ENCODE measurements around the gene MVB12B. TPM values are rescaled to one million over a fixed set of nuclear protein-coding genes. Genes with fewer than 3 reads are reported as not detected.

Gene MVB12B
- total RNA-seq, 1 donor from 2014 or later = 1.0 TPM

DNA sequence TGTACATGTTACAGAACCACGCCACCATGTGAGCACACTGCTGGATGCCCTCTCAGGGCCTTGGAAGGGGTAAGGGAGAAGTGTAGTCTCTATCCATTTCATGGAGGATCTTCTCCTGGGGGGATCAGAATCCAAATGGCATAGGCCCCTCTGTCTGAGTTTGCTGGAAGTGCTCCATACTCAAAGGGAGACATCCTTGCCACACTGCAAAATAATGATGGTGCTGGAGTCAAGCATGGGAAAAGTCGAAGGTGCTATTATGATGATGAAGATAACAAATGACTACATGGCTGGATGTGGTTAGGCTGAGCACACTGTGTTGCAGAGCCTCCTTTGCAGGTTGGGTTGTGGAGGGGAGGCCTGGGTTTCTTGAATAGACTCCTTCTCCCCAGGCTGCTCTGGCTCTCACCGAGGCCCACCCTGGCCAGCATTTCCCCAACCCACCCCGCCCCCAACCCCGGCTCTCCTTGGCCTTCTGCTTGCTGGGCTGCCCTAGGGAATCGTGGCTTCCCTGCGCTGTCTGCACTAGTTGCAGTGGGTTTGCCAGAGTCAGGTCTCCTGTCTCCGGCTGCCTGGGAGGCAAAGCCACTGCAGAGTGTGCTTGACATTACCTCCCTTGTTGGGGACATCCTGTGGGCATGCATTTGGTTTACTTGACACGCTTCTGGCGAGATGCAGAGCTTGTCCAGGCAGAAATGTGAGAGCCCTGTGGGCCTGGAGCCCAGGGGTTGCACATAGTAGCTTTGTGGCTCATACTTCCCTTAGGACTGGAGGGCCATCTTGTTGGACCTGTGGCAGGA is 3.0 kb downstream of the MVB12B start:
- intact Hi-C loops (cut with micrococcal nuclease) = loop anchor here (5.0 kb wide), 1 partner anchor 68 kb away; no protein-coding TSS in a partner anchor

DNA sequence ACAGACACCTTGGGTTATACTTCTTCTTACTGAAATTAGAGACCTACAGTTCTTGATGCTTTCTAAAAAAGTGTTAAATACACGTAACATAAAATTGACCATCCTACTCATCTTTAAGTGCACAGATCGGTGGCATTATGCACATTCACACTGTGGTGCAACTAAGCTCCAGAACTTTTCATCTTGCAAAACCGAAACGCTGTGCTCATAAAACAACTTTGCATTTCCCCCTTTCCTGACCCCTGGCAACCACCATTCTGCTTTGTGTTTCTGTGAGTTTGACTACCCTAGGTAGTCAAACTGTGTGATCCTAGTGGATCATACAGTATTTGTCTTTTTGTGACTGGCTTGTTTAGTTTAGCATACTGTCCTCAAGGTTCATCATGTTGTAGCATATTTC is 3.9 kb downstream of the MVB12B start:
- intact Hi-C loops (cut with micrococcal nuclease) = no loop called here

DNA sequence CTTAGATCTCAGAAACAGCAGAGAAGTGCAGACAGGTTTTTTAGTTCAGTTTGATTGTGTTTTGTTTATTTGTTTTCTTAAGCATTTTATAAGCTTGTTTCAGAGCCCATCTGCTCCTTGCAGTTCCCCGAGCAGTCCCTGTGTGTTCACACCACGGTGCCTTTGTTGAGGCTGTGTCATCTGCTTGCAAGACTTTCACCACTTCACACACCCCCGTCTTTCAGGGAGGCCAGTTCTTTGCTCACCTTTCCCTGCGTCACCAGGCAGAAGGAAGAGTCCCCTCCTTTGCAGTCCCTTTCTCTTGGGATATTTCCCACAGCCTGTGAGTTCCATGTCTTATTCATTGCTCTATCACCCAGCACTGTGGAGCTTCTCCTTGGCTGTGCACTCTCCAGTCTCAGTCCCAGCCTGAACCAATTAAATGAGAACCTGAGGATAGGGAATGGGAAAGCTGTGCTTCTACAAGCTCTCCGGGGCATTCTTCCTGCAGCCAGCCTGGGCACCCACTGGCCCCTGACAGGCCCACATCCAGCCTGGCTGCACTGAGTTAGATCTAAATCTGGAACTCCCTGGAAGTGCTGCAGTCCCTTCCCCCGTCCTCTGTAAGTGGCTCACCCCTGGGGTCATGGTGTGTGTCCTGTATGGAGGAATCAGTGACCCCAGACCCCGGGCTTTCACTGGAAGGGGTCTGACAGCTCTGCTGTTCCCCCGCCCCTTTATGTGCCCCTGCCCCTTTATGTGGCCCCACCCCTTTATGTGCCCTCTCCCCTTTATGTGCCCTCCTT is 5.5 kb downstream of the MVB12B start:
- intact Hi-C loops (cut with micrococcal nuclease) = no loop called here

DNA sequence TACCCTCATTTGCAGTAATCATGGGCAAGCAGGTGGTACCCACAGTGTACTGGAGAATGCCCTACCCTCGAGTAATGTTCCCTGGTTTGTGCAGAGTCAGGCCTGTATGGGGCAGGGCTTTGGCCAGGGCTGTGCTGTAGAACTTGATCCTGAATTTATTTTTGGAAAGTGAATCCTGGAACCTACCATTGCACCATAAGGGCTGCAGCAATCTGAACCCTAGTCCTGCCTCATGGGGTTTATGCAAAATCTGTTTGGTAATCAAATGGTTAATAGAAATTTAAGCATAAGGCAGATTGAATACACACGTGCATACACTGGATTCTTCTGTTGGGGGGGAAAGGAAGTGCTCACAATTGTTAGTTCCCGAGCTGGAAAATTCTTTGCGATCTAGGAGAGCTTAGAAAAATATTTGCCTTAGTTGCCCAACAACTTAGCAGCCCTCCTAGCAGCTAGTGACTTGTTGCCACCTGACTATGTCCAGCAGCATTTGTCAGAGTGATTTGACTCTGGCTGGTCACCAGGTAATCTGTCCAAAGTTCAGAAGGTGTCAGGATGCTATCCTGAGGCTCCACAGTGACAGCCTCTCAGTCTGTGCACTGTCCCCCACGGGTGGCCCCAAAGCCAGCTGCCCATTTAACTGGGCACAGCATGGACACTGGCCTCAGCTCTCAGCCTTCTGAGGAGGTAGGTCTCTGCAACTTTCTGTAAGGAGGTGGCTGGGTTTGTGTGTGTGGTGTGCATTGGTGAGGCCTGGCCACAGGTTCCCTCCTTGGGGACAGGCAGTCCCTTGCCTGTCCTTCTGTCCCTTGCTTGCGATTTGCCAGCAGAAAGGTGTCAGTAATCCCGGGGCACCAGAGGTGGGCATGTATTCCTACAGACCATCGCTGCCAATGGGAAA is 8.3 kb downstream of the MVB12B start:
- intact Hi-C loops (cut with micrococcal nuclease) = no loop called here

DNA sequence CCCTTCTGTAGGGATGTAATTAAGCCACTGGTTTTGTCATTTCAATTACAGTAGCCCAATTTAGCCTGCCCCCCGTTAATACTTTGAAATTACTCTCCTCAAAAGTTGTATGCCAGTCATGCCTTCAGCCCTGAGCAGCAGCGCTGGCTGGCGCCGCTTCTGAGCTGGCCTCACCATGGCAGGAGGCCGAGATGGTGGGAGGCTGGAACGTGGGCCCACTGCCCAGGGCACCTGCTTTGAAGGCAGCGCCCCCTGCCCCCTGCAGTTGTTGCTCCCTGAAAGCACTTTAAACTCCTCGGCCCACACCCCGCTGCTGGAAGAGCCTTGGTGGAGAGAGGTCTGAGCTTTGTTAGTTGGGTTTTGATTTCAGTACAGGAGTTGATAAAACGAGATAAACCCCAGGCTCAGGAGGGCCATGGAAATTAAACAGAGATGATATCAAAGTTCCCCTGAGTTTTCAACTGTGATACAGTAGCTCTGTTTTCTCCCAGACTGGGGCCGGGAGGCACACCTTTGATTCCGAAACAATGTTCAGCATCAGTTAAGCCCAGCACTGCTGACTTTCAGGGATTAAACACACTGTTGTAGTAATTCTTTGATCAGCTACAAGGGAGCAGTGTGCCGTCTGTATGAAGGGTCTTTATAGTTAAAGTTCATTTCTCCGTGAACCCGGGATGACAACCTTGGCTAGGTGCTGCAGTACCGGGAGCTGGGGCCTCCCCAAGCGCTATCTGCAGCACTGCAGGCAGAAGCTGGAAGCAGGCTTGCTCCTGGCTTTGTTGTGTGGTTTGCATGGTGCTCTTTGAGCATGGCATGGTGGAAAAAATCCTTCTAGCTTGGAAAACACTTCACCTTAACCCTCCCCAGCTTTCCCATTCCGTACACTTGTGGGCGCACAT is 9.5 kb downstream of the MVB12B start:
- intact Hi-C loops (cut with micrococcal nuclease) = no loop called here

DNA sequence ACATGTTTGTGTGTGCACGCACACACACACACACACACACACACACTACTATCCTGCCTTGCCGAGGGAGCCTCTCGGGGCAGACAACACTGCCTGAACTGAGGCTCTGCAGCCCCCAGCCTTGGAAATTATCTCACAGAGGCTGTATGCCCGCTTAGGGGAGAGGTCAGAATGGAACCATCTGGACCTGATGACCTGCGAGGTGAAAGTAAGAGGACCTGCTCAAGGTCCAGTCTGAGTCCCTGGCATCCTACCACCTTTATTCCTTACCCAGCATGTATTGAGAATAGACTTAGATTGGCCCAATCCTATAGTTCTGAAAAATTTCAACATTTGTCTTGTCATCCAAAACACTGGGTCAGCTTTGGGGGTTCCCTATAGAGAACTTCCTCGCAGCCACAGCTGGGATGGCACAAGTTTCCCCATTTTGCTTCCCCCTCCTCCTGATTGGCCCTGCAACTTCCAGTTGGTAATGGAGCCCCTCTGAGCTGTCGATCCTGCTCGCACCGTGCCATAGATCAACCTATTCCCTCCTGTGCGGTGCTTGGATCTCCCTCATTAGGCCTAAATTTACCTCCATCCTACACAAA is 10.2 kb downstream of the MVB12B start:
- intact Hi-C loops (cut with micrococcal nuclease) = no loop called here

DNA sequence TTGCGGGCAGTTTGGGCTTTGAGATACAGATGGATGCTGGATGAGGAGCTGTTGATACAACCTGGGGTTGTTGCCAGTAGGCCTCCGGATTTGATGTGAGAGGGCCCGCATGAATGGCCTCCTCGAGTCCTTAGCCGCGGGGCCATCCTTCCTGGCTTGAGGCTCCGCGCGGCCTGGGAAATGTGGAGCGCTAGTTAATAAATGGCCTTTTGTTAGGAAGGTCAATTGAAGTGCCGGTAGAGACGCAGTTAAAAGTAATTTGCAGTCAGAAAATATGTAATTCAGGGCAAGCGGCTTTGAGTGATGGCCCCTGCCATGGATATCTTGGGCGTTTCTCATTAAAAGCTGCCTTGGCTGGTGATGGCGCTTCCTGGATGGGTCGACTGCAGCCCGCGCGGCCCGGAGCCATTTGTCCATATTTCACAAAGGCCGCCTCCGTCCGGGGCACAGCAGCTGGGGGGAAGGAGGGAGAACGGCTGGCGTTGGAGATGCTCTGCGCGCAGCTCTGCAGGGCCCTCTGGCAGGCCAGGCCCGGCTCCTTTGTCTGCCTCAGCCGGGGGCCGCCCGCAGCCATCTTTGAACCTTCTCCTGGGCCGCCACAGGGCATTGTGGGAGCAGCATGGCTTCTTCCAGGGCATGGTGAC is 11.2 kb downstream of the MVB12B start:
- intact Hi-C loops (cut with micrococcal nuclease) = no loop called here

DNA sequence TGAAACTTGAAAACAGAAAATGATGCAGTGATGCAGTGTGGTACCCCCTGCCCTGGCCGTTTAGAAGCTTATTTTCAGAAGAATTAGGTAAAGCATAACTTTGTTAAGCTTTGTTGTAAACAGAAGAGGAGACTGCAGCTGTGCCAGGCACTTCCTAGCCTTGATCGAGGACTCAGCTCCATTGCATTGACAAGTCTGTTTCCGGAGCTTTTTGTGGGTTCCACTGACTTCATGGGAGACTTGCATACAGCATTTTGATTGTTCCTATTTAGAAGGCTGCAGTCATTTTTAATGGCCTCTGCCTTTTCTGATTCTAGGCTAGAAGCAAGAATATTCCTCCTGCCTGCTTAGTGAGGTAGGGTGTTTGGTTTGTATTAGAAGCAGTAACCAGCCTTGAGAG is 12.3 kb downstream of the MVB12B start:
- intact Hi-C loops (cut with micrococcal nuclease) = no loop called here

DNA sequence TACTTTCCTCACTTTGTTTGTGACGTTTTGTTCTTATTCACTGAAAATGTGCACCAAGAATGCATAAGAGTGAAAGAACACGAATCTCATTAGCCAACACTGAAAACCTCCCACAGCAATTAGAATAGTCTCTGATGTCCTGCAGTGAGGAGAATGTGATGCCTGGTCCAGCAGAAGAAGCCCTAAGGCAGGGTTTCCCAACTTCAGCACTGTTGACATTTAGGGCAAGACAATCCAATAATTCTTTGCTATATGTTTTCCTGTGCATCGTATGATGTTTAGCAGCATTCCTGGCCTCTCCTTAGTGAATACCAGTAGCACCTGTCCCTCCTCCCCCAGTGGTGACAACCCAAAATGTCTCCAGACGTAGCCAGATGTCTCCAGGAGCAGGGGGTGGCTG is 14.8 kb downstream of the MVB12B start:
- intact Hi-C loops (cut with micrococcal nuclease) = no loop called here

DNA sequence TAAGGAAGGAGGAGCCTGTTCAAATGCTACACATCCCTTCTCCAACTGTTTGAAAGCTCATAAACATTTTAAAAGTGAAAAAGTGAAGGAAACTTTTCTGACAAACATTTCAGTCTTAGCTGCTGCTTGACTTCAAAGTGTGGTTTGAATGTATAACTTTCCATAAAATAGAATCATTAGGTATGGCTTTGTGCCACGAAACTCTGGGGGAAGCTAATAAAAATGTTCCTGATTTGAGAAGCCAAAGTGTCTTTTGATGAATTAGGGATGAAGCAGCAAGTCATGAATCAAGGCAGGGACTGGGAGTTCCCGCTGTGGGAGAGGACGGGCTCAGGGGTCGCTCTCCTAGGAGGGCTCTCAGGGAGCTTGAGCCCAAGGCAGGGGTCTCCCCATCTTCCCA is 15.3 kb downstream of the MVB12B start:
- intact Hi-C loops (cut with micrococcal nuclease) = no loop called here

DNA sequence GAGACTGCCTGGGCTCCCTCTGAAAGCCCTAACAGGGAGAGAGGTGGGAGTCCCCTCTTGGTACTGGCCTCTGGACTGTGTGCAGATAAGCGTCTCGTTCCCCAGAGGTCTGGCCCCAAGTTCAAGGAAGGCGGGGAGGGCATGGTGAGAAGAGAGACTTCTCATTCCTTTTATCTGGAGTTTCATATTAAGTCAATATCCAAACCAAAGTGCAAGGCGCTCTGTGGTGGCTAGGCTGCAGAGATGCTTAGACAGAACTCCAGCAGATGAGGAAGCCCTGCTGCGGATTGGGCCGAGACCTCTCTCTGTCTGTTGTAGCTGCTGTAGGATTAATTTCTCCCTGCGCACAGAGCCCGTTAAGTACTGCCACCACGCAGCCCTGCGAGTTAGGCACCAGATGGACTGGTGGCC is 16.0 kb downstream of the MVB12B start:
- intact Hi-C loops (cut with micrococcal nuclease) = no loop called here

DNA sequence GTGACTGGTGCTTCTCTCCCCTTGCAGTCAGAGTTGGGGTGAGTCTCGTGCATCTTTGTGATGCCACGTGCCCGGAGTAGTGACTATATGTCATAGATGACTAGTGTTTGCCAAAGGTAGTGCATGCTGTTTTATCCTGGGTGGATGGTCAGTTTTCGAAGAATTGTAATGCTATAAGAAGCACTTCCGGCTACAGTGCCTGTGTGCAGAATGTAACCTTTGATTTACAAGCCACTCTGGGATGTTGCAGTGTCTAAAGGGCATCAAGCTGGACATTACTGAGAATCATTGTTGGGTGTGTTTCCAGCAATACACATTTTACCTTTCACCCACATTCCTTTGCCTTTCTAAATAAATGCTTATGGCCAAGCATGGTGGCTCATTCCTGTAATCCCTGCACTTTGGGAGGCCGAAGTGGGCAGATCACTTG is 16.7 kb downstream of the MVB12B start:
- intact Hi-C loops (cut with micrococcal nuclease) = no loop called here

DNA sequence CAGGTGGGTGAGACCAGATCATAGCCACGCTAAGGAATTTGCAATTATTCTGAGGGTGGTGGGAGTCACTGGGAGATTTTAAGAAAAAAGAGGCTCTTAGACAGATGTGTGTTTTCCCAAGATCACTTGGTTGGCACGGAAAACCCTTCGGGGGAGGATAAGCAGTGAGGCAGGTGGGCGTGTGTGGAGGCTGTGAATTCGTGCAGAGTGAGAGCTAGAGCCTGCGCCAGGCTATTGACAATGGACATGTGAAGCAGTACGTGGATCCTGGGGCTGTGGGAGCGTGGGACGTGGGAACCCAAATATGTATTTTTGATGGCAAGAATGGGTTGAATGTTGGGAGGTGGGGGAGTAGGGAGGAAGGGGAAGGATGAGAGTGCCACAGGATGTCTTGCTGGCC is 19.4 kb downstream of the MVB12B start:
- intact Hi-C loops (cut with micrococcal nuclease) = no loop called here

DNA sequence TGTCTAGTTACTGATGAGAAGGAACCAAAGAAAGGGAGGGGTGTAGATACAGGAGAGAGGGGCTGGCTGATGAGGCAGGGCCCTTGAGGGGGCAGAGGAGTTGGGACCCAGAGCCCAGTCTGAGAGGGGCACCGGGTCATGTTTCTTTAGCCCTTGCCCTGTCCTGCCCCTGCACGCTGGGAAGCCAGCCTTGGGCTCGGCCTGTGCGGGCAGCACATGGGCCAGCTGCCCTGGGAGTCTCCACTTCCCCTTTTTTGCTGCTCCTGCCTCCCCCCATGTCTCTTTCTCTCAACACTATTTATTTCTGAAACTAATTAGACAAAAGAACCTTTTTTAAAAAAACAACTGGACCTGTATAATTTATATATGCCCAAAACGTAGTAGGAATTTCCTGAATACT is 20.5 kb downstream of the MVB12B start:
- intact Hi-C loops (cut with micrococcal nuclease) = no loop called here

DNA sequence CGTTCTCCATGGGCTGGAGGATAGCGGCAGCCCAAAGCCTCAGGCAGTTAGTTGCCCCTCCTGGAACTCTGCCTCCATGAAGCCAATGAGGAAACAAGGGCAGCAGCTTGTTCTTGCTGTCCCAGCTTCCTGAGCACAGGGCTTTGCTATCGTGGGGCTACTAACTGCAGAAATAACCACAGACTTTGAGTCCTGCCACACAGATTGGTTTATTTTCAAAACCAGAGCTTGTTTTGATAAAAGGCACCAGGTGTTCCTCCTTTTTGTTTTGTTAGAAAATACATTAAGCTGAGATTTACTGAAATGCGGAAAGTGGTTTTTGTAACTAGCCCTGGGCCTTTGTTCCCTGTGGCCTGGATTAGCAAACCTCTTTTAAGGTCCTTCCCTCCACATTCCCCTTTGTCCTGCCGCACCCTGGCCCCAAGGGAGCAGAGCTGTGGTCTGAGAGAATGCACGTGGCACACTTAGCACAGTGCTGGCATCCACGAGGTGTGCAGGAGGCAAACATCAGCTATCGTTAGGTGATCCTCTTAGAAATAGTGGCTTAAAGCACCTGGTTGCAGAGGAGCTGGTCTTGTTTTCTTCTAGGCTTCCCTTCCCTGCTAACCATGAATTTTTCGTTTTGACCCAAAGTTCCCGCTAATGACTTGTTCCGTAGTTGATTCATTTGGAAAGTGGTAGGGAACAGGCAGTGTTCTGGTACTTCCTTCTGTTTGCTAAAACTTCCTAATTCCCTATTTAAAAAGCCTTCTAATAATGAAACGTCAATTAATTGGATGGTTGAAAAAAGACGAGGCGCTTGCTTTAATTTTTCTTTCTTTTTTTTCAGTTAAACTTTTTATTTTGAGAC is 21.5 kb downstream of the MVB12B start:
- intact Hi-C loops (cut with micrococcal nuclease) = no loop called here

DNA sequence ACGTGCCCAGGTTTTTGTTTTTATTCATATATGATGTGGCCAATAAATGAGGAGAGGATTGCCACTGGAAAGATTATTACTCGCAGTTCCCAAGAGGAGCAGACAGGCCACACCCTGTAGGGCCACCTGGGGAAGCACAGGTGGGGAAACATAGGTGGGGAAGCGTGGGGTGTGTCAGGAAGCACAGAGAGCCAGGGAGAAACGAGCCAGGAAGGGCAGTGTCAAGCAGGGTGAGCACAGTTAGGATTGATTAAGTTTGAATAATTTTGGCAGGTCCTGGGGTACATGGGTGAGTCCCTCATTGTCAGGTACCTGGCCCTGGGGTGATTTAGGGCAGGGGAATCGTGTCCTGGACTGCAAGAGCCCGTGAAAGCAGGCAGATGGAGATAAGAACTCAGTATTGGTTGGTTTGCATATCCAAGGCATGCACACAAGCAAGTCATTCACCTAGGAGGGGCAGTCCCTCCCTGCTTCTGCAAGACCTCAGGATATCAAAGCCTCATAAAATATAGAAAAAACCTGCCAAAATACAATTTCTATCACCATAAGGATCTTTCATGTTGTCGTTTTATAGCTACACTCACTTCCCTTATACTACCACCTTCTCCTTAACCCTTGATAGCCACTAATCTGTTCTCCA is 22.4 kb downstream of the MVB12B start:
- intact Hi-C loops (cut with micrococcal nuclease) = no loop called here

DNA sequence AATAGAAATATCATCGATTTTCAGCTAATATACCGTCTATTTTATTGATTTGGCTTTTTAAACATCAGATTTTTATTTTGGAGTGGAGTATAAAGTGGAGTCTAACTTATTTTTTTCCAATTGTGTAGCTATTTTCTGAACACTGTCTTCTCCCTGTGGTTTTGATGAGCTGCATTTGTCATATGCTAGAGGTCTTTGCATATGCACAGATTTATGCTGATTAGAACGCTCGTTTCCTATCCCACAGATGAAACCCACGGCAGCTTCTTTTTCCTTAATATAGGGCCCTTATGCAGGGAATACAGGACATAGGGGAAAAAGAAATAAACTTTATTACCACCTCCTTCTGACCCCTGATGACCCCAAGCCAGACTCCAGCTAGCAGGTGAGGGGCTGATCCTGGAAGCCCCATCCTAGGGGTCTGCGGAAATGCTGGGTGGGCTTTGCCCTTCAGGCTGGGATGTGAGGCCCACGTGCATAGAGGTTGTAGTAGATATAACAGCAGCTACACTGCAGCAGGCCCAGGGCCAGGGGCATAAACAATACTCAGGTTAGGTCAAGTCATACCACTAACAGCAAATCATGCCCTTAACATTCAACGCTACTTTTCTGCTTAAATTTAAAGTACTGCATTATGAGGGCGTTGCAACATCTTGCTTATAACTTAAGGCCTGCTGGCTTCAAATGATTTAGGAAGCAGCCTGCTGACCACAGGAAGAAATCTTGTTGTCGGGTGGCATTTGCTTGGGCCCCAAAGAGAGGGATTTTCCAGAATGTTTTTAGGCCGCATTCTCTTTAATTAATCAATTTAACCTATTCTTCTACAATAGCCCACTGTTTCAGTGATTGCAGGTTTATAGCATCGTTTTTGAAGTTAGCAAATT is 28.5 kb downstream of the MVB12B start:
- intact Hi-C loops (cut with micrococcal nuclease) = no loop called here

Data from T-helper 2 cell treated with Interferon-gamma antibody and Interleukin-4, amounts not matched to agents 100 ng/mL and 5 ng/mL, for 36 hours (primary cell).